NCI-H128 (cell line): ENCODE measurements around the gene C4orf54.
A peak's percentile ranks its signal among the peaks of the same experiment; 100 is the strongest.

Experiments used
- DNase-seq: peaks from one replicate; lab custom pipeline; 2025; ENCODE audit not compliant: unreplicated experiment; lab: John Stamatoyannopoulos, UW

Gene C4orf54

DNA sequence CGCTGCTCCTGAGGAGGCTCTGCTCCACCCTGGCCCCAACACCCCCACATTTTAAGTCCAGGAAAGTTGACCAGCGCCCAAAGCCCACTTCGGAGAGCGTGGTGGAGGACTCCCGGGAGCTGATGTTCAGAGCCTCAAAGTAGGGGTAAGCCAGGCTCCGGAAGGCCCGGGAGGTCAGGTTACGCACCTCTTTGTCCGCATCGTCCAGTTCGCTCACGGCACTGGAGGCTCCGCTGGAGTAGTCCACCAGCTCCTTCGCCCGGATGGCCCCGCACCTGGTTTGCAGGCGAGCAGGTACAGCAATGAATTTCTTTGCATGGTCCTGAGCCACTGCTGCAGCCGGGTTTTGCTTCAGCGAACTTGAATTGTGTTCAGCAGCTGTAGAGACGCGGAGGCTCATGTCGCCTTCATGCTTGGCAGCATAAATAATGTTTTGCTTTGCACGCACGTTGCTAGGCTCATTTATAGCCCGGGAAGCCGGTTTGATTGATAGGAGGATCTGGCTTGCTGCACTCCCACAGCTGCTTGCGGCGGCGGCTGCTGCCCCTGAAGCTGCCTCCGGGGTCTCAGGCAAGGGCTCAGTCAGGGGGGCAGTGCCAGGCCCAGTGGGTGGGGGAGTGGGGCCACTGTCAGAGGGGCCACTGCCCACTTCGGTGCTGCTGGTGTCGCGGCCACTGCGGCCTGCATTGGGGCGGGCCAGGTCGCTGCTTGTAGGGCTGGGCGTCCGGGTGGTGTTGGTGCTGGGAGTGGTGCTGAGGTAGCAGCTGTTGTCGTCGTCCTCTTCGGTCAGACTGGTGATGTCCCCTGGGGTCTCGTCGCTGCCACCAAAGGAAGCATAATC lies 4.8 kb downstream of the C4orf54 start:
- peak; percentile 7 for DNase-seq

DNA sequence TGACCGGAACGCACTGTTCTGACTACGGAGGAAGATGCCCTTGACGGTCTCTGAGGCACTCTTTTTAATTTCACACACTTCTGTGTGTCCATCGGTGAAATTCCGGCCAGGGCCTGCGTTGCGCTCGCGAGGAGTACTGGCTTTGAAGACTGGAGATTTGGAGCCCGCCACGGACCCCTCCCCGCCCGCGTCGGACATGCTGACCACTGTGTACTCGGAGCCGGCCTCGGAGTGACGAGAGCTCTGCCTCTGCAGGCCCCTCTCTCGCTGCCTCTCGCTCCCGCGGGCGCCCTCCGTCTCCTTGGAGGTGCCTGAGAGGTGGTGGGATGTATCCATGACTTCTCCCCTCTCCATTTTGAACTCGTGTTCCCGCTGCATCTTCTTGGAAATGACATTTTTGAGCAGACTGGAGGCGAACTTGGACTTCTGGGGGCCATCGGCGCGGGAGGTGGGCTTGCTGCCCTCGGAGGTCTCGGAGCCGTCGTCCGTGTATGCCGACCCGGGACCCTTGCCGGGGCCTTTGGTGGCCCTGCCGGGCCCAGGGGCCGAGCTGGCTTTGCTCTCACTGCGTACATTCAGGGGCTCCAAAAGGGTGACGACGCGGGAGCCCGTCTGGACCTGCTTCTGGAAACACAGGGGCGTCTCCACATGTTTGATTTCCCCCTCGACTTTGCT lies 5.7 kb downstream of the C4orf54 start:
- DNase-seq = no peak

GRCh38 chr4:99651016-99651769 lies 6.4 kb downstream of the C4orf54 start:
- DNase-seq = no peak

- DNase-seq = no peak
Observed at GRCh38 chr4:99649778-99650177, 7.8 kb downstream of the C4orf54 start.

DNA sequence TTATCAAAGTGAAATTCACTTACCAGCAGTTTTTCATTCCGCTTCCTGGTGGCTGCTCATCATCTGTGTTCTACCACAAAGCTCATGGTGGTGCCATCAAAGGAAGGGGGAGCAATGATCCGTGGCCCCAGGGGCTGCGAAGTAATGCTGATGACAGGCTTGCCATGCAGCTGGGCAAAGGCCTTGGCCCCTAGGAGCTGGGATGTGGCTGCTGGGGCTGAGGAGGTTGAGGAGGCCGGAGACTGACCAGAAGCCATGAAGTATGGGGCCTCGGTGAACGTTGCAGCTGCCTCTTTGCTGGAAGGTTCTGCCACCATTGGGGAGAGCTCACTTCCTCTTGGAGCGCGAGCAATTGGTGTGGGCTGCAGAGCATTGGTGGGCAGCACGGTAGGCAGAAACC lies 8.4 kb downstream of the C4orf54 start:
- DNase-seq = no peak

GRCh38 chr4:99648321-99648720 lies 9.3 kb downstream of the C4orf54 start:
- no peak for DNase-seq

GRCh38 chr4:99647071-99647470 lies 10.6 kb downstream of the C4orf54 start:
- DNase-seq = no peak

GRCh38 chr4:99645638-99646037 lies 12.0 kb downstream of the C4orf54 start:
- no peak for DNase-seq

GRCh38 chr4:99645036-99645435 lies 12.6 kb downstream of the C4orf54 start:
- DNase-seq = no peak

- no peak for DNase-seq
Observed at GRCh38 chr4:99644453-99644852, 13.2 kb downstream of the C4orf54 start.

DNA sequence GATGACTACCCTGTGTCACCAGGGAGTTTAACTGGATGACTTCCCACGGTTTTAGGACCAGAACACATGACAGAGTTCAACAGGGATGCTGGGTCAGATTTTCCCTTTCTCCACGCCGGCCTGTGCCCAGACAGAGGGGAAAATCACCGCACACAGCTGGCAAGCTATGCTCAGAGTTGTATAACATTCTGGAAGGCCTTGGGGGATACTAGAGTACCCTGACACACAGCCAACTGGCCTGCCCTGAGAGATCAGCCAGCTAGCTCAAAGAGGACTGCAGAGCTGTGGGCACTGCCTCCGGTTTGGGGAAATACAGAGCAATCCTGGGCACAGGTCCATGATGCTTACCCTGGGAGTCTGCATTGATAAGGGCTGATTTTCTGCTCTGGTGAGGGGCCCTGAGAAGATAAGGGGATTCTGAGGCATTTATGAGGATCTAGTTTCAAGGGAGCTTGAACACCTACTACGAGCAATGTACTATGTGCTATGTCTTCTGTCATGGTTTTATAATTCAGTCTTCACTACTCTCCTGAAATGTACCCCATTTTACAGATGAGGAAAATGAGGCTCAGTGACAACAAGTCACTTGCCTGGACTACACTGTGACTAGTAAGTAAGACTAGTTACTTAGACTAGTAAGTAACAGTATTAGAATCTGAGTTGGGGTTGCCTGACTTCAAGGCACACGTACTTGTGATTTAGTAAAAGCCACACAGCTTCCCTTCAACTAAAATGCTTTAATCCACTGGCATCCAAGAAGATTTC lies 14.7 kb downstream of the C4orf54 start:
- DNase-seq = no peak

DNA sequence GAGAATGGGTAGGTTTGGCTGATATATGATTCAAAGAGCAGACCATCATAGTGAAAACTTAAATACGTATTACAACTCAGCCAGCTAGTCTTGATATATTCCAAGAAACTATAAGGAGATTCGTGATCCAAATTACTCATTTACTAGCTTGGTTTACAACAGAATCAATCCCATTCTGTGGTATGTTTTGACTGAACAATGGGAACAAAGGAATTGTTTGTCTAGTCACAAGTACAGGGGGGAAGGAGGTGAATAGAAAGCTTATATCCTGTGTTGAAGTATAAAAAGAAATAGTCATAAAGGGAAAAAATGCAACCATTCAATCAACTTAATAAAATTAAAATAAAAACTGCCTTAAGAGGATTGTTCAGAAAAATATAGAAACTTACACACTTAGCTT lies 17.0 kb downstream of the C4orf54 start:
- DNase-seq = no peak

- no peak for DNase-seq
Observed at GRCh38 chr4:99637174-99637573, 20.5 kb downstream of the C4orf54 start.

DNA sequence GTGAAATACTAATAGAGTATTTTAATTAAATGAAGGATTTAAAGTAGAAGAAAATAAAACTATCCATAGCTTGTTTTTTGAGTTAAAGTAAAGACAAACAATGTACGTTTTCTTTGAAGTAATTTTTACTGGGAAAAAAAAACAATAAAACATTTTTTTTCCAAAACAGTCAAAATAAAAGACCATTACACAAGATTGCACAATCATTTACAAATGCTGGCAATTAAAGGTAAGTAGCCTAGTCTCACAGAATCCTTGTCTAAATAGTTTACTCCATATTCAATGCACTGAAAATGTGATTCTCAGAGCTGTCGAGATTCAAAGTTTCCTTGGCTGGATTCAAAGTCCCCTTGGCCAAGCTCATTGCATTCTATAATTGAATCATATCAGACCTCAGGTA lies 21.2 kb downstream of the C4orf54 start:
- DNase-seq = no peak

GRCh38 chr4:99635601-99636000 lies 22.0 kb downstream of the C4orf54 start:
- DNase-seq = no peak

DNA sequence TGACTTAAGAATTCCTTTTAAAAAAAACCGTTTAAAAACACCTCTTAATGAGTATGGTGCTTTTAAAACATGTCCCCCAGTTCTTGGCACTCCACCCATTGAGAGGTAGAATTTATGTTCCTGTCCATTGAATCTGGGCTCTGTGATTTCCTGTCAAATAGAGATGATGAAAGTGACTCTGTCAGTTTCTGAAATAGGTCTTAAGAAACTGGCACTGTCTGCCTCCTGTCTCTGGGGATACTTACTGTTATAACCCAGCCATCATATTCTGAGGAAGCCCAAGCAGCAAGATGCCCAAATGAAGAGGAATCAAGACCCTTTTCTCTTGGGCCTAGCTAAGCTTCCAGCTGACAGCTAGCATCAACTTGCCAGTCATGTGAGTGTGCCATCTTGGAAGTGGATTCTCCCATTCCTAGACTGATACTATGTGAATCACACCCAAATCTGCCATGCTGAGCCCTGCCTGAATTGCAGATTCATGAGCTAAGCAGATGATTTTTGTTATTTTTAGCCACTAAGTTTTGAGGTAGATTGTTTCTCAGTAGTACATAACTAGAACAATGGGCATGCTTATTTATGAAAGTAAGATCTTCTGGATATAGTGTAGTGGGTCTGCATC lies 22.8 kb downstream of the C4orf54 start:
- DNase-seq = no peak

- DNase-seq = no peak
Observed at GRCh38 chr4:99633772-99634171, 23.9 kb downstream of the C4orf54 start.

GRCh38 chr4:99630857-99631360 lies 26.7 kb downstream of the C4orf54 start:
- DNase-seq = no peak

DNA sequence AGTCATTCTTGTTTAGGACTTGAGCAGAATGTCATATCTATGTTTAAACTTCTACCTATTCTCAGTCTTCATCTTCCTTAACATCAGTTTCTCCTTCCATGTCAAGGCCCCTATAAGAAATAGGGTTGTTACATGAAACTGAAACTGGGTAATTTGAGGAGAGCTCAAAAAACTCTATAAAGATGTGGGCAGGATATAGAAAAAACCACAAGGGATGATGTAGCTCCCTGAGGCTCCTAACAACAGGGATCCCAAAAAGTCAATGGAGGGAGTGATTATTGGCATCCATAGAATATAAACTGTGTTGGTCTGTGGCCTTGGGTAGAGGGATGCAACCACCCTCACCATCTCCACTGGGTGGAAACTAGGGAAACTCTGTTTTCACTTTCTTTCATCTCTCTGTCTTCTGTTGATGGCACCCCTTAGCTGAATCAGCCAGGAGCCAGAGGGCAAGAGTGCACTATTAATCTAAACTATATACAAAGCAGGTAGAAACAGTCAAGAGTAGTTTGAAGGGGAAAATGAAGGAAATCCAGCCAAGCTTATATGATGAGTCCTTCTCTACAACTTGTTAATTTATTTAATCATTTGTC lies 27.6 kb downstream of the C4orf54 start:
- DNase-seq = no peak

GRCh38 chr4:99628040-99628439 lies 29.6 kb downstream of the C4orf54 start:
- no peak for DNase-seq
